ENCODE results near the gene FAM98B.

FAM98B gene

DNA sequence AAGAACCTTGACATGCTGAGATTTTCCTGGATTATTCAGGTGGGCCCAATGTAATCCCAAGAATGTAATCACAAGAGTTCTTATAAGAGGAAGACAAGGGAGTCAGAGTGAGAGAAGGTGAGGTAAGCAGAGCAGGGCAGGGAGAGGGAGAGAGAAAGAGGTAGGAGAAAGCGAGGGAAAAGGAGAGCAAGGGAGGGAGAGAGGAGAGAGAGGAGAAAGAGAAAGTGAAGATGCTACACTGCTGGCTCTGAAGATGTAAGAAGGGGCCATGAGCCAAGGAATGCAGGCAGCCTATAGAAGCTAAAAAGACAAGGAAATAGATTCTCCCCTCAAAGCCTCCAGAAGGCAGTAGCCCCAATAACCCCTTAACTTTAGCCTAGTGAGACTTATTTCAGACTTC, 28.7 kb upstream of the FAM98B start:
- no peaks in the 10 kb centered on the region for H3K27me3 ChIP-seq (ENCODE audit: control insufficient read depth in 1 of 2, insufficient read depth in 1 of 2, low read length in 2 of 2)
- H2BK12ac ChIP-seq (ENCODE audit: low read length in 2 of 2) = no peak overlapping the region
- H2BK120ac ChIP-seq (ENCODE audit: low read depth, low read length) = no peak overlapping the region
- H4K8ac ChIP-seq (ENCODE audit: low read length) = no peak overlapping the region
- H4K91ac ChIP-seq (ENCODE audit: low read length) = no peak overlapping the region
- no peak overlapping the region for H2AK5ac ChIP-seq (ENCODE audit: low read length, severe bottlenecking)
- peaks cover 0 to 3% of the 10 kb centered on the region in 2 experiments for H3K36me3 ChIP-seq (ENCODE audit: control insufficient read depth in 1 of 2, insufficient read depth in 2 of 2, low read depth in 1 of 2, low read length in 2 of 2)
- no peak overlapping the region for H2AFZ ChIP-seq (ENCODE audit: low read depth, low read length)
- WGBS = 88% methylated on average over 1 of the region's 1 CpG
- no peak for DNase-seq
- no peak overlapping the region for H3K4me2 ChIP-seq (ENCODE audit: low read length, poor library complexity, severe bottlenecking)
- no peak overlapping the region for H3K9ac ChIP-seq (ENCODE audit: low read length)
- no peaks in the 10 kb centered on the region for H3K9me3 ChIP-seq (ENCODE audit: control insufficient read depth, low read length)
- no peak overlapping the region for H3K18ac ChIP-seq (ENCODE audit: low read depth in 1 of 2, low read length in 2 of 2)
- H2BK5ac ChIP-seq (ENCODE audit: low read depth, low read length, poor library complexity, severe bottlenecking) = no peak overlapping the region
- no peaks in the 10 kb centered on the region for H3K4me1 ChIP-seq (ENCODE audit: control insufficient read depth, insufficient read depth, low read depth, low read length)
- H3K4ac ChIP-seq (ENCODE audit: low read depth in 1 of 2, low read length in 2 of 2) = no peak overlapping the region
- no peak overlapping the region for H3K14ac ChIP-seq (ENCODE audit: low read length in 2 of 2)
- H3K27ac ChIP-seq (ENCODE audit: low read length, poor library complexity, severe bottlenecking) = no peak overlapping the region
- no peak overlapping the region for H2BK15ac ChIP-seq (ENCODE audit: low read depth, poor library complexity, severe bottlenecking)
- H3K4me3 ChIP-seq (ENCODE audit: insufficient read depth in 1 of 2, low read depth in 1 of 2, low read length in 2 of 2) = no peak overlapping the region
- no peak overlapping the region for H3K23ac ChIP-seq (ENCODE audit: low read length in 2 of 2)
- H3K79me1 ChIP-seq (replicated peaks; ENCODE audit: low read length, poor library complexity, severe bottlenecking) = no peaks in the 10 kb centered on the region

DNA sequence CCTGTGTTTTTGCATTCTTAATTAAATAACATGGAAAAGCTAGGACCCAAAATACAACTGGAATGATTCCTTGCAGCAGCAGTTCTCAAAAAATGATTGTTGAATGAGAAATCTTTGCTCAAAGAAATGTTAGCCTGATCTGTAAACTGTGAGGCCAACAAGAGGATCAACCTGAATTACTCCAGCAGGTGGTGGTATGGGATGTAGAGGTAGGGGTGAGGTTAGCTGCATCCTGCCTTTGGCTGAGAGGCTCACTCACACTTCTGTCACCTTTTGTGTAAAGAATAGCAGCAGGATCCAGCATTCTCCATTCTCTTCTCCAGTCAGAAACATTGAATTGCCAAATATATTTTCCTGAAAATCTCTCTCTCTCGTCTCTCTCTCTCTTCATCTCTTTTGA, 26.5 kb upstream of the FAM98B start:
- no peak overlapping the region for H2BK12ac ChIP-seq (ENCODE audit: low read length in 2 of 2)
- no peak overlapping the region for H2AK5ac ChIP-seq (ENCODE audit: low read length, severe bottlenecking)
- 87% methylated on average over 1 of the region's 1 CpG for WGBS
- no peak overlapping the region for H3K18ac ChIP-seq (ENCODE audit: low read depth in 1 of 2, low read length in 2 of 2)
- H2BK15ac ChIP-seq (ENCODE audit: low read depth, poor library complexity, severe bottlenecking) = no peak overlapping the region
- no peak overlapping the region for H3K9ac ChIP-seq (ENCODE audit: low read length)
- no peak overlapping the region for H3K27ac ChIP-seq (ENCODE audit: low read length, poor library complexity, severe bottlenecking)
- H3K79me1 ChIP-seq (replicated peaks; ENCODE audit: low read length, poor library complexity, severe bottlenecking) = no peaks in the 10 kb centered on the region
- no peak overlapping the region for H3K23ac ChIP-seq (ENCODE audit: low read length in 2 of 2)
- no peak overlapping the region for H4K8ac ChIP-seq (ENCODE audit: low read length)
- no peak overlapping the region for H2AFZ ChIP-seq (ENCODE audit: low read depth, low read length)
- H3K4ac ChIP-seq (ENCODE audit: low read depth in 1 of 2, low read length in 2 of 2) = no peak overlapping the region
- H4K91ac ChIP-seq (ENCODE audit: low read length) = no peak overlapping the region
- H3K4me3 ChIP-seq (ENCODE audit: insufficient read depth in 1 of 2, low read depth in 1 of 2, low read length in 2 of 2) = no peak overlapping the region
- no peaks in the 10 kb centered on the region for H3K9me3 ChIP-seq (ENCODE audit: control insufficient read depth, low read length)
- no peaks in the 10 kb centered on the region for H3K4me1 ChIP-seq (ENCODE audit: control insufficient read depth, insufficient read depth, low read depth, low read length)
- H3K14ac ChIP-seq (ENCODE audit: low read length in 2 of 2) = no peak overlapping the region
- no peaks in the 10 kb centered on the region for H3K27me3 ChIP-seq (ENCODE audit: control insufficient read depth in 1 of 2, insufficient read depth in 1 of 2, low read length in 2 of 2)
- H2BK5ac ChIP-seq (ENCODE audit: low read depth, low read length, poor library complexity, severe bottlenecking) = no peak overlapping the region
- DNase-seq = no peak
- peaks cover 0 to 3% of the 10 kb centered on the region in 2 experiments for H3K36me3 ChIP-seq (ENCODE audit: control insufficient read depth in 1 of 2, insufficient read depth in 2 of 2, low read depth in 1 of 2, low read length in 2 of 2)
- H2BK120ac ChIP-seq (ENCODE audit: low read depth, low read length) = no peak overlapping the region
- no peak overlapping the region for H3K4me2 ChIP-seq (ENCODE audit: low read length, poor library complexity, severe bottlenecking)

DNA sequence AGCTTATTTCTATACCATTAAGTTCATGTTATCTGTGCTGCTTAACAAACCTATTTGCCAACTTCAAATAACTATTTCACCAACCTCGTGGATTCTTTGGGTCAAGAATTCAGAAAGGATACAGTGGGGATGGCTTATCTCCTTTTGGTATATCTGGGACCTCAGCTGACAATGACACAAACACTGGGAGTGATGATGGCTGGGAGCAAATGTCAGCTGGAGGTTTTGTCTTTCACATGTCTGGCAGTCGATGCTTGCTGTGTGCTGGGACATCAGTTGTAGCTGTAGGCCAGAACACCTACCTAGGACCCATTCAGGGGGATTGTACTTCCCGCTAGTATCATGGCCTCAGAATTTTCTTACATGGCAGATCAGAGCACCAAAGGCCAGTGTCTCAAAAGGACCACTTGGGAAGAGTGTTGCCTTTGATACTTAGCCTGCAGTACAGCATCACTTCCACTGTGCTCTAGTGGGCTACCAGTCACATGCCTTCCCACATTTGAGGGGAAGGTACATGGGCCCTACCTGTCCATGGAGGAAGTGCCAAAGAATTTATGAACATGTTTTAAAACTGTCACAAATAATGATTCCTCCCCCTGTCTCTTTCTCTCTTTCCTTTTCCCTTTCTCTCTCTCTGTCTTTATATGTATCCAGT, 23.7 kb upstream of the FAM98B start:
- WGBS = 69% methylated on average over 3 of the region's 3 CpGs
- no peak overlapping the region for H2AFZ ChIP-seq (ENCODE audit: low read depth, low read length)
- H4K91ac ChIP-seq (ENCODE audit: low read length) = no peak overlapping the region
- no peak overlapping the region for H2BK12ac ChIP-seq (ENCODE audit: low read length in 2 of 2)
- no peak overlapping the region for H3K18ac ChIP-seq (ENCODE audit: low read depth in 1 of 2, low read length in 2 of 2)
- H2AK5ac ChIP-seq (ENCODE audit: low read length, severe bottlenecking) = no peak overlapping the region
- H3K4me2 ChIP-seq (ENCODE audit: low read length, poor library complexity, severe bottlenecking) = no peak overlapping the region
- no peak overlapping the region for H4K8ac ChIP-seq (ENCODE audit: low read length)
- H3K36me3 ChIP-seq (ENCODE audit: control insufficient read depth in 1 of 2, insufficient read depth in 2 of 2, low read depth in 1 of 2, low read length in 2 of 2) = peaks cover 0 to 2% of the 10 kb centered on the region in 2 experiments
- H3K4me1 ChIP-seq (ENCODE audit: control insufficient read depth, insufficient read depth, low read depth, low read length) = no peaks in the 10 kb centered on the region
- DNase-seq = no peak
- H3K79me1 ChIP-seq (replicated peaks; ENCODE audit: low read length, poor library complexity, severe bottlenecking) = no peaks in the 10 kb centered on the region
- no peak overlapping the region for H3K27ac ChIP-seq (ENCODE audit: low read length, poor library complexity, severe bottlenecking)
- no peak overlapping the region for H2BK5ac ChIP-seq (ENCODE audit: low read depth, low read length, poor library complexity, severe bottlenecking)
- H2BK120ac ChIP-seq (ENCODE audit: low read depth, low read length) = no peak overlapping the region
- H3K9me3 ChIP-seq (ENCODE audit: control insufficient read depth, low read length) = no peaks in the 10 kb centered on the region
- no peak overlapping the region for H3K14ac ChIP-seq (ENCODE audit: low read length in 2 of 2)
- H3K27me3 ChIP-seq (ENCODE audit: control insufficient read depth in 1 of 2, insufficient read depth in 1 of 2, low read length in 2 of 2) = no peaks in the 10 kb centered on the region
- H3K9ac ChIP-seq (ENCODE audit: low read length) = no peak overlapping the region
- H2BK15ac ChIP-seq (ENCODE audit: low read depth, poor library complexity, severe bottlenecking) = no peak overlapping the region
- no peak overlapping the region for H3K4me3 ChIP-seq (ENCODE audit: insufficient read depth in 1 of 2, low read depth in 1 of 2, low read length in 2 of 2)
- no peak overlapping the region for H3K4ac ChIP-seq (ENCODE audit: low read depth in 1 of 2, low read length in 2 of 2)
- H3K23ac ChIP-seq (ENCODE audit: low read length in 2 of 2) = no peak overlapping the region

GRCh38 chr15:38436993-38437392, 16.9 kb upstream of the FAM98B start:
- H3K4me2 ChIP-seq (ENCODE audit: low read length, poor library complexity, severe bottlenecking) = no peak overlapping the region
- no peak overlapping the region for H4K8ac ChIP-seq (ENCODE audit: low read length)
- H3K4me1 ChIP-seq (ENCODE audit: control insufficient read depth, insufficient read depth, low read depth, low read length) = peaks cover 3% of the 10 kb centered on the region
- no peak overlapping the region for H2BK15ac ChIP-seq (ENCODE audit: low read depth, poor library complexity, severe bottlenecking)
- H3K4me3 ChIP-seq (ENCODE audit: insufficient read depth in 1 of 2, low read depth in 1 of 2, low read length in 2 of 2) = no peak overlapping the region
- H2BK120ac ChIP-seq (ENCODE audit: low read depth, low read length) = no peak overlapping the region
- no peak overlapping the region for H3K27ac ChIP-seq (ENCODE audit: low read length, poor library complexity, severe bottlenecking)
- H3K36me3 ChIP-seq (ENCODE audit: control insufficient read depth in 1 of 2, insufficient read depth in 2 of 2, low read depth in 1 of 2, low read length in 2 of 2) = no peaks in the 10 kb centered on the region
- no peak overlapping the region for H2AK5ac ChIP-seq (ENCODE audit: low read length, severe bottlenecking)
- H3K4ac ChIP-seq (ENCODE audit: low read depth in 1 of 2, low read length in 2 of 2) = no peak overlapping the region
- H3K18ac ChIP-seq (ENCODE audit: low read depth in 1 of 2, low read length in 2 of 2) = no peak overlapping the region
- no peak overlapping the region for H3K9ac ChIP-seq (ENCODE audit: low read length)
- WGBS = no CpG with 5 or more reads among the region's 1 CpG
- no peak overlapping the region for H2BK12ac ChIP-seq (ENCODE audit: low read length in 2 of 2)
- H3K27me3 ChIP-seq (ENCODE audit: control insufficient read depth in 1 of 2, insufficient read depth in 1 of 2, low read length in 2 of 2) = peaks cover 0 to under 1% of the 10 kb centered on the region in 2 experiments
- H2BK5ac ChIP-seq (ENCODE audit: low read depth, low read length, poor library complexity, severe bottlenecking) = no peak overlapping the region
- no peak overlapping the region for H3K23ac ChIP-seq (ENCODE audit: low read length in 2 of 2)
- H3K14ac ChIP-seq (ENCODE audit: low read length in 2 of 2) = no peak overlapping the region
- DNase-seq = no peak
- no peak overlapping the region for H2AFZ ChIP-seq (ENCODE audit: low read depth, low read length)
- H3K79me1 ChIP-seq (replicated peaks; ENCODE audit: low read length, poor library complexity, severe bottlenecking) = no peaks in the 10 kb centered on the region
- no peaks in the 10 kb centered on the region for H3K9me3 ChIP-seq (ENCODE audit: control insufficient read depth, low read length)
- no peak overlapping the region for H4K91ac ChIP-seq (ENCODE audit: low read length)

All from mesenchymal stem cell (in vitro differentiated cells and primary cell).